Bronchial epithelial cell (primary cell): ENCODE measurements around the gene LRMDA. TPM values are rescaled to one million over a fixed set of nuclear protein-coding genes. Genes with fewer than 3 reads are reported as not detected.

Experiments
- DNase-seq: peaks from one replicate; pipeline ENCODE4 v3.0.0-alpha.2; 2010; ENCODE audit warnings: low read depth
- FAIRE-seq: peaks from 2 replicates; lab custom pipeline; 2011; peaks lifted over from hg19 to GRCh38; lab: Jason Lieb, UNC
- H3K27me3 ChIP-seq: 2 replicates; pipeline ENCODE4 v1.5.1; 2011; ENCODE audit warnings: low read length; ENCODE audit not compliant: control insufficient read depth, insufficient read depth
- H3K36me3 ChIP-seq: 2 replicates; pipeline ENCODE4 v1.5.1; 2011; ENCODE audit warnings: low read length; ENCODE audit not compliant: control insufficient read depth, insufficient read depth
- H3K4me3 ChIP-seq: 2 replicates; pipeline ENCODE4 v1.5.1; 2011; ENCODE audit warnings: mild to moderate bottlenecking, low read depth, low read length, control low read depth
- CTCF ChIP-seq: IDR thresholded peaks from 2 replicates; pipeline ENCODE4 v1.5.1; 2011; ENCODE audit warnings: mild to moderate bottlenecking, moderate library complexity, low read length, control low read depth, inconsistent platforms; ENCODE audit not compliant: insufficient read depth, severe bottlenecking
- total RNA-seq: library from RNA; depleted of rRNA; stranded (reverse); fragments of >200 nt; gene quantifications from 2 replicates; pipeline ENCODE4 v1.2.1, GENCODE V29; 2014

LRMDA gene
- total RNA-seq, 1 donor from 2014 or later = 1.6 TPM

- no peak for TF ChIP-seq CTCF
- FAIRE-seq (no peak), DNase-seq (peak; percentile 61)
- Histone ChIP-seq H3K27me3 (no peaks in the 10 kb centered on the region), H3K36me3 (no peaks in the 10 kb centered on the region), H3K4me3 (no peak overlapping the region)
These were observed 684.2 kb downstream of the LRMDA start for GRCh38 chr10:76115471-76116155.

- no peak for FAIRE-seq
- Histone ChIP-seq H3K27me3 (no peaks in the 10 kb centered on the region), H3K4me3 (no peak overlapping the region), H3K36me3 (no peaks in the 10 kb centered on the region)
- no peak for DNase-seq
- TF ChIP-seq CTCF = no peak
These were observed 685.1 kb downstream of the LRMDA start for GRCh38 chr10:76116523-76116922.

- DNase-seq = peak; percentile 89
- no peak for FAIRE-seq
- Histone ChIP-seq H3K27me3 (no peaks in the 10 kb centered on the region), H3K4me3 (no peak overlapping the region), H3K36me3 (no peaks in the 10 kb centered on the region)
- TF ChIP-seq CTCF = no peak
These were observed 686.5 kb downstream of the LRMDA start for GRCh38 chr10:76117949-76118348.

- FAIRE-seq (no peak), DNase-seq (no peak)
- TF ChIP-seq CTCF = no peak
- Histone ChIP-seq H3K36me3 (no peaks in the 10 kb centered on the region), H3K4me3 (no peak overlapping the region), H3K27me3 (no peaks in the 10 kb centered on the region)
These were observed 687.6 kb downstream of the LRMDA start for GRCh38 chr10:76119036-76119435.

GRCh38 chr10:76119515-76119914, 688.1 kb downstream of the LRMDA start:
- Histone ChIP-seq H3K4me3 (no peak overlapping the region), H3K36me3 (no peaks in the 10 kb centered on the region), H3K27me3 (no peaks in the 10 kb centered on the region)
- DNase-seq (peak; percentile 23), FAIRE-seq (no peak)
- no peak for TF ChIP-seq CTCF

- DNase-seq (no peak), FAIRE-seq (no peak)
- no peak overlapping the region for H3K4me3 ChIP-seq
- TF ChIP-seq CTCF = no peak
- H3K36me3 ChIP-seq = no peaks in the 10 kb centered on the region
- H3K27me3 ChIP-seq = no peaks in the 10 kb centered on the region
These were observed 690.6 kb downstream of the LRMDA start for GRCh38 chr10:76122056-76122455.
